HEK293 (cell line): ENCODE results near the gene TLE5.

Experiments
- CTCF ChIA-PET: fragments of 350-600 bp; formaldehyde crosslinking; extraction: SDS; loops from one replicate; lab custom pipeline; 2021; ENCODE audit warnings: antibody characterized with exemption; lab: Yijun Ruan, JAX
- POLR2A ChIA-PET: fragments of 300-600 bp; formaldehyde crosslinking; extraction: SDS; loops from one replicate; lab custom pipeline; 2020; ENCODE audit warnings: antibody characterized with exemption, inconsistent platforms; lab: Yijun Ruan, JAX
- H3K27ac ChIP-seq: fragments of 200-500 bp; sonication (Bioruptor generic); 2 replicates; pipeline ENCODE4 v1.5.1; 2014; ENCODE audit warnings: low read depth, low read length, control low read depth, inconsistent platforms; ENCODE audit errors: extremely low read depth
- H3K36me3 ChIP-seq, 2 experiments: fragments of 200-500 bp in 1 of 2; sonication (Bioruptor generic) in 1 of 2; 1 replicate in 1 of 2; 2 replicates in 1 of 2; pipeline ENCODE4 v1.5.1; 2014 to 2017; ENCODE audit warnings: inconsistent platforms in 2 of 2, low read length in 2 of 2; ENCODE audit not compliant: control insufficient read depth in 2 of 2, insufficient read depth in 1 of 2
- H3K4me1 ChIP-seq: fragments of 200-500 bp; sonication (Bioruptor generic); 2 replicates; pipeline ENCODE4 v1.5.1; 2014; ENCODE audit warnings: mild to moderate bottlenecking, low read length, inconsistent platforms; ENCODE audit not compliant: control insufficient read depth, insufficient read depth
- H3K4me3 ChIP-seq: 2 replicates; pipeline ENCODE4 v1.5.1; 2011; ENCODE audit warnings: low read depth, mild to moderate bottlenecking, control low read depth, low read length, moderate library complexity
- H3K9me3 ChIP-seq: fragments of 200-500 bp; sonication (Bioruptor generic); 2 replicates; pipeline ENCODE4 v1.5.1; 2014; ENCODE audit warnings: low read depth, low read length, inconsistent platforms; ENCODE audit not compliant: control insufficient read depth, insufficient read depth
- FEZF1 ChIP-seq: fragments of 450-650 bp; formaldehyde crosslinking; IDR thresholded peaks from 2 replicates; pipeline ENCODE4 v1.5.1; 2016; ENCODE audit warnings: missing biosample characterization, missing genetic modification characterization
- MYNN ChIP-seq: fragments of 450-650 bp; formaldehyde crosslinking; IDR thresholded peaks from 2 replicates; pipeline ENCODE4 v1.5.1; 2016; ENCODE audit warnings: missing biosample characterization, missing genetic modification characterization, borderline replicate concordance
- YY1 ChIP-seq: fragments of 450-650 bp; formaldehyde crosslinking; IDR thresholded peaks from 2 replicates; pipeline ENCODE4 v1.5.1; 2018; ENCODE audit warnings: missing biosample characterization, missing genetic modification characterization
- ZBTB48 ChIP-seq: fragments of 450-650 bp; formaldehyde crosslinking; IDR thresholded peaks from 2 replicates; pipeline ENCODE4 v1.5.1; 2016; ENCODE audit warnings: missing biosample characterization, missing genetic modification characterization
- ZIC2 ChIP-seq: fragments of 450-650 bp; formaldehyde crosslinking; IDR thresholded peaks from 2 replicates; pipeline ENCODE4 v1.5.1; 2016; ENCODE audit warnings: missing biosample characterization, missing genetic modification characterization
- ZNF140 ChIP-seq: fragments of 450-650 bp; formaldehyde crosslinking; IDR thresholded peaks from 2 replicates; pipeline ENCODE4 v1.5.1; 2016; ENCODE audit warnings: missing biosample characterization, missing genetic modification characterization
- ZNF16 ChIP-seq: fragments of 450-650 bp; formaldehyde crosslinking; IDR thresholded peaks from 2 replicates; pipeline ENCODE4 v1.5.1; 2016; ENCODE audit warnings: low read depth, missing biosample characterization, missing genetic modification characterization
- ZNF169 ChIP-seq: fragments of 450-650 bp; formaldehyde crosslinking; IDR thresholded peaks from 2 replicates; pipeline ENCODE4 v1.5.1; 2016; ENCODE audit warnings: missing biosample characterization, missing genetic modification characterization
- ZNF324 ChIP-seq: fragments of 450-650 bp; formaldehyde crosslinking; IDR thresholded peaks from 2 replicates; pipeline ENCODE4 v1.5.1; 2016; ENCODE audit warnings: missing biosample characterization, missing genetic modification characterization
- ZNF335 ChIP-seq: fragments of 450-650 bp; formaldehyde crosslinking; conservative IDR thresholded peaks from 2 replicates; pipeline ENCODE4 v1.5.1; 2016; ENCODE audit warnings: missing biosample characterization, missing genetic modification characterization
- ZNF341 ChIP-seq: fragments of 450-650 bp; formaldehyde crosslinking; IDR thresholded peaks from 2 replicates; pipeline ENCODE4; 2016; ENCODE audit warnings: low read depth, missing biosample characterization, missing genetic modification characterization
- ZNF394 ChIP-seq: fragments of 450-650 bp; formaldehyde crosslinking; IDR thresholded peaks from 2 replicates; pipeline ENCODE4 v1.5.1; 2016; ENCODE audit warnings: missing biosample characterization, missing genetic modification characterization, mild to moderate bottlenecking, moderate library complexity, borderline replicate concordance
- ZNF529 ChIP-seq: fragments of 450-650 bp; formaldehyde crosslinking; IDR thresholded peaks from 2 replicates; pipeline ENCODE4 v1.5.1; 2017; ENCODE audit warnings: missing genetic modification characterization, missing biosample characterization; ENCODE audit not compliant: insufficient replicate concordance
- ZNF777 ChIP-seq: fragments of 450-650 bp; formaldehyde crosslinking; IDR thresholded peaks from 2 replicates; pipeline ENCODE4 v1.5.1; 2017; ENCODE audit warnings: missing biosample characterization, missing genetic modification characterization, borderline replicate concordance
- ZNF792 ChIP-seq: fragments of 450-650 bp; formaldehyde crosslinking; IDR thresholded peaks from 2 replicates; pipeline ENCODE4 v1.5.1; 2016; ENCODE audit warnings: missing biosample characterization, missing genetic modification characterization
- TF ChIP-seq, protein P1 (sequence below): fragments of 450-650 bp; formaldehyde crosslinking; IDR thresholded peaks from 2 replicates; pipeline ENCODE4 v1.5.1; 2016; ENCODE audit warnings: missing biosample characterization, missing genetic modification characterization, borderline replicate concordance
- TF ChIP-seq, protein P2 (sequence below): IDR thresholded peaks from 2 replicates; pipeline ENCODE4 v1.6.1; 2011; ENCODE audit warnings: mild to moderate bottlenecking, low read depth, low read length, borderline replicate concordance
- TF ChIP-seq, protein P3 (sequence below): fragments of 450-650 bp; formaldehyde crosslinking; IDR thresholded peaks from 2 replicates; pipeline ENCODE4 v1.5.1; 2016; ENCODE audit warnings: missing biosample characterization, missing genetic modification characterization
- TF ChIP-seq, protein P4 (sequence below): fragments of 450-650 bp; formaldehyde crosslinking; IDR thresholded peaks from 2 replicates; pipeline ENCODE4 v1.5.1; 2016; ENCODE audit warnings: missing biosample characterization, missing genetic modification characterization

The TLE5 gene

DNA sequence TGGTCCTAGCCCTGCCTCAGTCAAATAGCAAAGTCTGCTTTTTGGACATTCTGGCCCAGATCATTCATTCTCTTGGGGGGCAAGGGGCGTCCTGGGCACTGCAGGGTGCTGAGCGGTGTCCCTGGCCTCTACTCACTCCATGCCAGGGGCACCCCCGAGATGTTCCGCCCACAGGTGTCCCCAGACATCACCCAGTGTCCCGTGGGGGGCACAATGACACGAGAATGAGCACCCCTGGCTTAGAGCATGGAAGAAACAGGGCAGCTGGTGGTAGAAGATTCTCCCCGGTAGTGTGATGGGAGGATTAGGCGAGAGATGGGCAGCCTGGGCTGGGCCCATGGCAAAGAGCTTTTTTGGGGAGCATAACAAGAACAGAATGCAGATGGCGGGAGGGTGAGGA lies 5.3 kb upstream of the TLE5 start (continued):
- TF ChIP-seq, protein P1, sequence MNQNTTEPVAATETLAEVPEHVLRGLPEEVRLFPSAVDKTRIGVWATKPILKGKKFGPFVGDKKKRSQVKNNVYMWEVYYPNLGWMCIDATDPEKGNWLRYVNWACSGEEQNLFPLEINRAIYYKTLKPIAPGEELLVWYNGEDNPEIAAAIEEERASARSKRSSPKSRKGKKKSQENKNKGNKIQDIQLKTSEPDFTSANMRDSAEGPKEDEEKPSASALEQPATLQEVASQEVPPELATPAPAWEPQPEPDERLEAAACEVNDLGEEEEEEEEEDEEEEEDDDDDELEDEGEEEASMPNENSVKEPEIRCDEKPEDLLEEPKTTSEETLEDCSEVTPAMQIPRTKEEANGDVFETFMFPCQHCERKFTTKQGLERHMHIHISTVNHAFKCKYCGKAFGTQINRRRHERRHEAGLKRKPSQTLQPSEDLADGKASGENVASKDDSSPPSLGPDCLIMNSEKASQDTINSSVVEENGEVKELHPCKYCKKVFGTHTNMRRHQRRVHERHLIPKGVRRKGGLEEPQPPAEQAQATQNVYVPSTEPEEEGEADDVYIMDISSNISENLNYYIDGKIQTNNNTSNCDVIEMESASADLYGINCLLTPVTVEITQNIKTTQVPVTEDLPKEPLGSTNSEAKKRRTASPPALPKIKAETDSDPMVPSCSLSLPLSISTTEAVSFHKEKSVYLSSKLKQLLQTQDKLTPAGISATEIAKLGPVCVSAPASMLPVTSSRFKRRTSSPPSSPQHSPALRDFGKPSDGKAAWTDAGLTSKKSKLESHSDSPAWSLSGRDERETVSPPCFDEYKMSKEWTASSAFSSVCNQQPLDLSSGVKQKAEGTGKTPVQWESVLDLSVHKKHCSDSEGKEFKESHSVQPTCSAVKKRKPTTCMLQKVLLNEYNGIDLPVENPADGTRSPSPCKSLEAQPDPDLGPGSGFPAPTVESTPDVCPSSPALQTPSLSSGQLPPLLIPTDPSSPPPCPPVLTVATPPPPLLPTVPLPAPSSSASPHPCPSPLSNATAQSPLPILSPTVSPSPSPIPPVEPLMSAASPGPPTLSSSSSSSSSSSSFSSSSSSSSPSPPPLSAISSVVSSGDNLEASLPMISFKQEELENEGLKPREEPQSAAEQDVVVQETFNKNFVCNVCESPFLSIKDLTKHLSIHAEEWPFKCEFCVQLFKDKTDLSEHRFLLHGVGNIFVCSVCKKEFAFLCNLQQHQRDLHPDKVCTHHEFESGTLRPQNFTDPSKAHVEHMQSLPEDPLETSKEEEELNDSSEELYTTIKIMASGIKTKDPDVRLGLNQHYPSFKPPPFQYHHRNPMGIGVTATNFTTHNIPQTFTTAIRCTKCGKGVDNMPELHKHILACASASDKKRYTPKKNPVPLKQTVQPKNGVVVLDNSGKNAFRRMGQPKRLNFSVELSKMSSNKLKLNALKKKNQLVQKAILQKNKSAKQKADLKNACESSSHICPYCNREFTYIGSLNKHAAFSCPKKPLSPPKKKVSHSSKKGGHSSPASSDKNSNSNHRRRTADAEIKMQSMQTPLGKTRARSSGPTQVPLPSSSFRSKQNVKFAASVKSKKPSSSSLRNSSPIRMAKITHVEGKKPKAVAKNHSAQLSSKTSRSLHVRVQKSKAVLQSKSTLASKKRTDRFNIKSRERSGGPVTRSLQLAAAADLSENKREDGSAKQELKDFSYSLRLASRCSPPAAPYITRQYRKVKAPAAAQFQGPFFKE, result no peak
- TF ChIP-seq FEZF1 (tag by site-specific recombination) (no peak), MYNN (tag by site-specific recombination) (no peak), YY1 (no peak)
- TF ChIP-seq, protein P2, sequence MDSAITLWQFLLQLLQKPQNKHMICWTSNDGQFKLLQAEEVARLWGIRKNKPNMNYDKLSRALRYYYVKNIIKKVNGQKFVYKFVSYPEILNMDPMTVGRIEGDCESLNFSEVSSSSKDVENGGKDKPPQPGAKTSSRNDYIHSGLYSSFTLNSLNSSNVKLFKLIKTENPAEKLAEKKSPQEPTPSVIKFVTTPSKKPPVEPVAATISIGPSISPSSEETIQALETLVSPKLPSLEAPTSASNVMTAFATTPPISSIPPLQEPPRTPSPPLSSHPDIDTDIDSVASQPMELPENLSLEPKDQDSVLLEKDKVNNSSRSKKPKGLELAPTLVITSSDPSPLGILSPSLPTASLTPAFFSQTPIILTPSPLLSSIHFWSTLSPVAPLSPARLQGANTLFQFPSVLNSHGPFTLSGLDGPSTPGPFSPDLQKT, result no peak

DNA sequence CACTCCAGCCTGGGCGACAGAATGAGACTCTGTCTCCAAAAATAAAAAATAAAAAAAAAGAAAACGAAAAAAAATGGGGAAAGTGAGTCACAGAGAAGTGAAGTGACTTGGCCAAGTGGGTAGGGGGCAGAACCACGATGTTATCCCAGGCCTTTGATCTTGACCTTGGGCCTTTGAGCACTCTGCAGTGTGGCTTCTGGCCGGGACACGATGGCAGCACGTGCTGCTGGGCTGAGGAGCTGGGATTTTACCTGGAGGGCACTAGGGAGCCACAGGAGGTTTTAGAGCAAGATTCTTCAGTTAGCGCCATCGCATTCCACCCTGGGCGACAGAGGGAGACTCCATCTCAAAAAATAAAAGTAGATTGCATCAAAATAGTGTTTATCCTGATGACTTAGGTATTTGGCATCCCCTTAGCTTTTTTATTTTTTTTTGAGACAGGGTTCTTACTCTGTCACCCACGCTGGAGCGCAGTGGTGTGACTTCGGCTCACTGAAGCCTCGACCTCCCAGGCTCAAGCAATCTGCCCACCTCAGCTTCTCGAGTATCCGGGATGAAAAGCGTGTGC lies 4.3 kb upstream of the TLE5 start:
- H3K27ac ChIP-seq, result no peak overlapping the region
- no peak overlapping the region for H3K4me3 ChIP-seq
- ChIA-PET CTCF (interaction anchor here (0.8 to 1.8 kb wide), 2 partner anchors 9 to 37 kb away, joined by 3 to 4 read pairs; no protein-coding TSS in a partner anchor), POLR2A (no interaction called here)
- no peak for TF ChIP-seq ZNF529 (tag by site-specific recombination)
- TF ChIP-seq ZNF169 (tag by site-specific recombination), result no peak
- no peak for TF ChIP-seq ZNF341 (tag by site-specific recombination)
- peak; percentile 84; the same call in 1 of the 2 replicates for TF ChIP-seq ZNF16 (tag by site-specific recombination)
- TF ChIP-seq, protein P3, sequence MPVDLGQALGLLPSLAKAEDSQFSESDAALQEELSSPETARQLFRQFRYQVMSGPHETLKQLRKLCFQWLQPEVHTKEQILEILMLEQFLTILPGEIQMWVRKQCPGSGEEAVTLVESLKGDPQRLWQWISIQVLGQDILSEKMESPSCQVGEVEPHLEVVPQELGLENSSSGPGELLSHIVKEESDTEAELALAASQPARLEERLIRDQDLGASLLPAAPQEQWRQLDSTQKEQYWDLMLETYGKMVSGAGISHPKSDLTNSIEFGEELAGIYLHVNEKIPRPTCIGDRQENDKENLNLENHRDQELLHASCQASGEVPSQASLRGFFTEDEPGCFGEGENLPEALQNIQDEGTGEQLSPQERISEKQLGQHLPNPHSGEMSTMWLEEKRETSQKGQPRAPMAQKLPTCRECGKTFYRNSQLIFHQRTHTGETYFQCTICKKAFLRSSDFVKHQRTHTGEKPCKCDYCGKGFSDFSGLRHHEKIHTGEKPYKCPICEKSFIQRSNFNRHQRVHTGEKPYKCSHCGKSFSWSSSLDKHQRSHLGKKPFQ (tag by site-specific recombination), result no peak
- H3K9me3 ChIP-seq, result no peaks in the 10 kb centered on the region
- no peaks in the 10 kb centered on the region for H3K36me3 ChIP-seq
- peaks cover 3% of the 10 kb centered on the region for H3K4me1 ChIP-seq

DNA sequence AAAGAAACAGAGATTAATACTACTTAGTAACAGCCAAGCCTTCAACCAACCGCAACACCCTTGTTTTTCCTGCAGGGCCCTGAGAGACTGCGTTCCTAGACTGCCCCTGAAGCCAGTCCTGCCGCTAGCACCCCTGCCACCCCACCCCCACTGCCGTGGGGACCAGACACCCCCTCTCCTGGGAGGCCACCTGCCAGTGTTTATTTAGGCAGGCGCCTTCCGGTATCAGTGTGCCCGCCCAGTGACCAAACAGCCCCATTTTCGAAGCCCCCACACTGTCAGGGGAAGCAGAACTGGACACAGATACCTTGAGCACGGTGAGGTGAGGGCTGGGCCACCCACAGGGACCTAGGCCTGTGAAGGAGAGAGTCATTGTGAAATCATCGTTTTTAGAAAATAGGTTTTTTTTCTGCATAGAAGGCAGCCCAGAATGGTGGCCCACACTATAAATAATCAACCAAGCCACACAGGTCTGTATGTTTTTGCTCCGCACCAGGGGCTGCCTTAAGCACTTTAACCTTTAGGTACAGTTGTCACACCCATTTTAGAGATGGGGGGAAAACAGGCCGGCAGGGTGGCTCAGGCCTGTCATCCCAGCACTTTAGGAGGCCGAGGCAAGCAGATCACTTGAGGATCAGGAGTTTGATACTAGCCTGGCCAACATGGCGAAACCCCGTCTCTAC lies 3.5 kb upstream of the TLE5 start:
- no peaks in the 10 kb centered on the region for H3K36me3 ChIP-seq
- H3K9me3 ChIP-seq, result no peaks in the 10 kb centered on the region
- CTCF ChIA-PET, result interaction anchor here (0.6 to 1.8 kb wide), 2 partner anchors 38 kb away, joined by 3 to 4 read pairs; no protein-coding TSS in a partner anchor
- H3K27ac ChIP-seq, result no peak overlapping the region
- no peak overlapping the region for H3K4me3 ChIP-seq
- H3K4me1 ChIP-seq, result peaks cover 3% of the 10 kb centered on the region
- POLR2A ChIA-PET, result no interaction called here
- no peak for TF ChIP-seq ZNF140 (tag by site-specific recombination)
- 0 out of 2 replicates have a peak, but pooled peaks have one; percentile 11 for TF ChIP-seq ZNF335 (tag by site-specific recombination)
- TF ChIP-seq ZNF777 (tag by site-specific recombination), result no peak
- TF ChIP-seq ZNF394, result no peak
- no peak for TF ChIP-seq ZNF324
- no peak for TF ChIP-seq ZNF16 (tag by site-specific recombination)
- 0 out of 2 replicates have a peak, but pooled peaks have one; percentile 8 for TF ChIP-seq ZIC2
- TF ChIP-seq, protein P4, sequence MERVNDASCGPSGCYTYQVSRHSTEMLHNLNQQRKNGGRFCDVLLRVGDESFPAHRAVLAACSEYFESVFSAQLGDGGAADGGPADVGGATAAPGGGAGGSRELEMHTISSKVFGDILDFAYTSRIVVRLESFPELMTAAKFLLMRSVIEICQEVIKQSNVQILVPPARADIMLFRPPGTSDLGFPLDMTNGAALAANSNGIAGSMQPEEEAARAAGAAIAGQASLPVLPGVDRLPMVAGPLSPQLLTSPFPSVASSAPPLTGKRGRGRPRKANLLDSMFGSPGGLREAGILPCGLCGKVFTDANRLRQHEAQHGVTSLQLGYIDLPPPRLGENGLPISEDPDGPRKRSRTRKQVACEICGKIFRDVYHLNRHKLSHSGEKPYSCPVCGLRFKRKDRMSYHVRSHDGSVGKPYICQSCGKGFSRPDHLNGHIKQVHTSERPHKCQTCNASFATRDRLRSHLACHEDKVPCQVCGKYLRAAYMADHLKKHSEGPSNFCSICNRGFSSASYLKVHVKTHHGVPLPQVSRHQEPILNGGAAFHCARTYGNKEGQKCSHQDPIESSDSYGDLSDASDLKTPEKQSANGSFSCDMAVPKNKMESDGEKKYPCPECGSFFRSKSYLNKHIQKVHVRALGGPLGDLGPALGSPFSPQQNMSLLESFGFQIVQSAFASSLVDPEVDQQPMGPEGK (tag by site-specific recombination), result peak; percentile 37
- no peak for TF ChIP-seq ZBTB48 (tag by site-specific recombination)
- TF ChIP-seq, protein P3 (tag by site-specific recombination), result no peak
- TF ChIP-seq ZNF792, result no peak
